H1 (cell line): Measurements from ENCODE around the gene KCNQ2. TPM values are rescaled to one million over a fixed set of nuclear protein-coding genes. Genes with fewer than 3 reads are reported as not detected.

Experiments used
- CTCF ChIA-PET: fragments of 300-600 bp; sonication (Branson Sonifier 250); formaldehyde crosslinking; loops from one replicate; lab custom pipeline; 2021; ENCODE audit not compliant: partially characterized antibody; lab: Charles Lee
- POLR2A ChIA-PET: fragments of 300-600 bp; sonication (Branson Sonifier 250); formaldehyde crosslinking; loops from one replicate; lab custom pipeline; 2021; ENCODE audit warnings: inconsistent platforms; ENCODE audit not compliant: partially characterized antibody; lab: Charles Lee
- DNase-seq, 2 experiments: peaks; one replicate each; pipeline versions ENCODE4 v3.0.0 to v3.0.0-alpha.2; 2010 to 2022; ENCODE audit warnings: low spot score in 2 of 2, low read depth in 1 of 2, mixed read lengths in 1 of 2
- FAIRE-seq: peaks from 2 replicates; lab custom pipeline; 2011; peaks lifted over from hg19 to GRCh38; lab: Jason Lieb, UNC
- H2AFZ ChIP-seq: 2 replicates; pipeline ENCODE4 v1.8.1; 2012; ENCODE audit warnings: low read length, inconsistent platforms
- H2AK5ac ChIP-seq: 2 replicates; pipeline ENCODE4 v1.6.1; 2013; ENCODE audit warnings: low read depth, low read length
- H2BK120ac ChIP-seq: replicated peaks from 2 replicates; pipeline ENCODE3; 2013; ENCODE audit warnings: low read depth, low read length, inconsistent platforms
- H2BK12ac ChIP-seq: 2 replicates; pipeline ENCODE4 v1.6.1; 2013; ENCODE audit warnings: low read depth, low read length
- H2BK15ac ChIP-seq: 2 replicates; pipeline ENCODE4 v1.6.1; 2013; ENCODE audit warnings: low read length
- H2BK20ac ChIP-seq: 2 replicates; pipeline ENCODE4 v1.6.1; 2013; ENCODE audit warnings: low read length
- H2BK5ac ChIP-seq: 2 replicates; pipeline ENCODE4 v1.6.1; 2013; ENCODE audit warnings: low read depth, low read length
- H3K14ac ChIP-seq: 2 replicates; pipeline ENCODE4 v1.6.1; 2013; ENCODE audit warnings: inconsistent platforms; ENCODE audit not compliant: insufficient read length
- H3K18ac ChIP-seq: 2 replicates; pipeline ENCODE4 v1.6.1; 2013; ENCODE audit warnings: low read length; ENCODE audit errors: extremely low read depth
- H3K23ac ChIP-seq: 2 replicates; pipeline ENCODE4 v1.6.1; 2013; ENCODE audit warnings: inconsistent platforms; ENCODE audit not compliant: insufficient read length
- H3K23me2 ChIP-seq: 2 replicates; pipeline ENCODE4 v1.6.1; 2013; ENCODE audit warnings: low read depth, low read length
- H3K27ac ChIP-seq: 2 replicates; pipeline ENCODE4 v1.6.1; 2011; ENCODE audit warnings: low read depth, low read length, inconsistent platforms
- H3K27me3 ChIP-seq, 4 experiments: replicated peaks in 1 of 4; 1 replicate in 1 of 4; 2 replicates in 3 of 4; pipeline versions ENCODE4 v1.6.1 to v1.8.1; 2011 to 2013; ENCODE audit warnings: low read length in 3 of 4, mild to moderate bottlenecking in 3 of 4, inconsistent platforms in 2 of 4, mixed read lengths in 2 of 4, moderate library complexity in 1 of 4; ENCODE audit not compliant: control insufficient read depth in 3 of 4, insufficient read depth in 3 of 4; ENCODE audit errors: extremely low read depth in 1 of 4
- H3K36me3 ChIP-seq, 4 experiments: 2 replicates each; pipeline versions ENCODE4 v1.6.1 to v1.8.1; 2011 to 2013; ENCODE audit warnings: mild to moderate bottlenecking in 4 of 4, low read length in 3 of 4, moderate library complexity in 2 of 4, control low read depth in 1 of 4, inconsistent platforms in 1 of 4; ENCODE audit not compliant: insufficient read depth in 4 of 4, control insufficient read depth in 2 of 4
- H3K4ac ChIP-seq: replicated peaks from 2 replicates; pipeline ENCODE3; 2013; ENCODE audit warnings: low read length, low read depth, mixed read lengths, inconsistent platforms; ENCODE audit not compliant: insufficient read length
- H3K4me1 ChIP-seq, 4 experiments: replicated peaks in 1 of 4; 1 replicate in 1 of 4; 2 replicates in 3 of 4; pipeline versions ENCODE4 v1.6.1 to v1.8.1; 2011 to 2013; ENCODE audit warnings: low read length in 3 of 4, inconsistent platforms in 2 of 4, mixed read lengths in 1 of 4; ENCODE audit not compliant: insufficient read depth in 4 of 4, control insufficient read depth in 3 of 4
- H3K4me2 ChIP-seq, 2 experiments: 2 replicates each; pipeline versions ENCODE4 v1.6.1 to v1.8.1; 2011 to 2013; ENCODE audit warnings: low read depth in 2 of 2, low read length in 2 of 2, control low read depth in 1 of 2, inconsistent platforms in 1 of 2, mild to moderate bottlenecking in 1 of 2; ENCODE audit not compliant: insufficient read depth in 1 of 2
- H3K4me3 ChIP-seq, 4 experiments: fragments of 200-600, 300-600 bp in 1 of 4; sonication (generic), shearing (Covaris generic), sonication (Bioruptor Twin) in 1 of 4; 2 replicates each; pipeline versions ENCODE4 v1.5.1 to v1.8.1; 2011 to 2016; ENCODE audit warnings: low read length in 4 of 4, low read depth in 3 of 4, control low read depth in 2 of 4, inconsistent platforms in 2 of 4, mild to moderate bottlenecking in 2 of 4, mixed read lengths in 1 of 4, moderate library complexity in 1 of 4; ENCODE audit not compliant: insufficient read depth in 2 of 4; ENCODE audit errors: extremely low read depth in 1 of 4
- H3K56ac ChIP-seq: replicated peaks from 2 replicates; pipeline ENCODE3; 2013; ENCODE audit warnings: low read depth, mild to moderate bottlenecking, mixed read lengths, low read length, inconsistent platforms; ENCODE audit not compliant: insufficient read length
- H3K79me1 ChIP-seq: 2 replicates; pipeline ENCODE4 v1.6.1; 2013; ENCODE audit warnings: low read depth, low read length, control low read depth
- H3K79me2 ChIP-seq, 2 experiments: 2 replicates each; pipeline versions ENCODE4 v1.6.1 to v1.8.1; 2012 to 2013; ENCODE audit warnings: low read length in 2 of 2, mild to moderate bottlenecking in 2 of 2, inconsistent platforms in 1 of 2; ENCODE audit not compliant: insufficient read depth in 2 of 2, control insufficient read depth in 1 of 2
- H3K9ac ChIP-seq, 4 experiments: replicated peaks in 1 of 4; 1 replicate in 1 of 4; 2 replicates in 3 of 4; pipeline versions ENCODE4 v1.6.1 to v1.8.1; 2011 to 2013; ENCODE audit warnings: low read depth in 3 of 4, low read length in 3 of 4, control low read depth in 2 of 4, mild to moderate bottlenecking in 2 of 4, moderate library complexity in 2 of 4, inconsistent platforms in 1 of 4; ENCODE audit errors: extremely low read depth in 1 of 4
- H3K9me3 ChIP-seq, 2 experiments: 2 replicates each; pipeline versions ENCODE4 v1.6.1 to v1.8.1; 2012 to 2013; ENCODE audit warnings: mild to moderate bottlenecking in 2 of 2, moderate library complexity in 2 of 2, control low read depth in 1 of 2, inconsistent platforms in 1 of 2, low read depth in 1 of 2, low read length in 1 of 2, mixed read lengths in 1 of 2; ENCODE audit not compliant: insufficient read depth in 2 of 2
- H4K20me1 ChIP-seq, 2 experiments: replicated peaks in 1 of 2; 2 replicates each; pipeline versions ENCODE3 to v1.8.1; 2011 to 2013; ENCODE audit warnings: inconsistent platforms in 2 of 2, low read length in 2 of 2, mild to moderate bottlenecking in 1 of 2; ENCODE audit not compliant: insufficient read depth in 2 of 2, control insufficient read depth in 1 of 2
- H4K5ac ChIP-seq: 2 replicates; pipeline ENCODE4 v1.6.1; 2013; ENCODE audit warnings: low read length, low read depth, mixed read lengths, inconsistent platforms; ENCODE audit not compliant: insufficient read length
- H4K8ac ChIP-seq: 2 replicates; pipeline ENCODE4 v1.8.0; 2013; ENCODE audit warnings: mild to moderate bottlenecking, moderate library complexity, low read length, inconsistent platforms; ENCODE audit not compliant: insufficient read depth; ENCODE audit errors: extremely low read depth
- H4K91ac ChIP-seq: replicated peaks from 2 replicates; pipeline ENCODE3; 2013; ENCODE audit warnings: low read length, mixed read lengths, inconsistent platforms; ENCODE audit not compliant: insufficient read length
- BACH1 ChIP-seq: IDR thresholded peaks from 2 replicates; pipeline ENCODE4 v1.6.1; 2012; ENCODE audit warnings: low read length, improper control_type of control experiment
- BRCA1 ChIP-seq: IDR thresholded peaks from 2 replicates; pipeline ENCODE4 v1.6.1; 2012; ENCODE audit warnings: low read depth, low read length, improper control_type of control experiment
- CEBPB ChIP-seq: IDR thresholded peaks from 2 replicates; pipeline ENCODE4 v1.6.1; 2012; ENCODE audit warnings: low read depth, low read length
- CREB1 ChIP-seq: IDR thresholded peaks from 2 replicates; pipeline ENCODE4 v1.6.1; 2012; ENCODE audit warnings: inconsistent platforms
- CTBP2 ChIP-seq: IDR thresholded peaks from 2 replicates; pipeline ENCODE4 v1.7.0; 2011; ENCODE audit warnings: borderline replicate concordance, mild to moderate bottlenecking, moderate library complexity, mixed read lengths, low read length; ENCODE audit not compliant: insufficient read depth, insufficient read length
- EZH2 ChIP-seq: fragments of 200-600 bp; sonication (generic); IDR thresholded peaks from 2 replicates; pipeline ENCODE4 v1.7.1; 2012; ENCODE audit warnings: low read depth, mild to moderate bottlenecking, moderate library complexity, low read length, inconsistent platforms; ENCODE audit not compliant: severe bottlenecking
- HDAC6 ChIP-seq: IDR thresholded peaks from one replicate; pipeline ENCODE4 v1.7.1; 2012; ENCODE audit warnings: low read depth, mild to moderate bottlenecking, inconsistent platforms, low read length, moderate library complexity
- POLR2A ChIP-seq, 2 experiments: IDR thresholded peaks; 1 replicate in 1 of 2; 2 replicates in 1 of 2; pipeline ENCODE4 v1.6.1; 2011; ENCODE audit warnings: low read depth in 2 of 2, low read length in 2 of 2, mild to moderate bottlenecking in 2 of 2; ENCODE audit errors: control extremely low read depth in 1 of 2
- POU5F1 ChIP-seq: IDR thresholded peaks from 2 replicates; pipeline ENCODE4 v1.6.1; 2011; ENCODE audit warnings: low read depth, mild to moderate bottlenecking, low read length, moderate library complexity
- SP4 ChIP-seq: IDR thresholded peaks from 2 replicates; pipeline ENCODE4 v1.6.1; 2012; ENCODE audit warnings: low read length, inconsistent platforms
- SUZ12 ChIP-seq: fragments of 200-600 bp; sonication (generic); IDR thresholded peaks from 2 replicates; pipeline ENCODE4 v1.6.1; 2012; ENCODE audit warnings: mild to moderate bottlenecking, inconsistent platforms, low read length, moderate library complexity, mixed read lengths
- TAF1 ChIP-seq: IDR thresholded peaks from 2 replicates; pipeline ENCODE4 v1.6.1; 2011; ENCODE audit warnings: mild to moderate bottlenecking, low read depth, low read length
- WGBS, 2 experiments: shearing (Covaris generic) in 1 of 2; methylation state at CpG; one replicate each; pipeline versions ENCODE4 v1.1.6 to v1.1.7; 2013 to 2015; ENCODE audit warnings: low lambda C conversion rate in 2 of 2, mixed read lengths in 2 of 2, inconsistent platforms in 1 of 2, low coverage in 1 of 2, missing lambda C conversion rate in 1 of 2; ENCODE audit not compliant: insufficient replicate concordance in 2 of 2, insufficient coverage in 1 of 2, insufficient read length in 1 of 2; ENCODE audit errors: extremely low coverage in 1 of 2, missing lambda C conversion rate in 1 of 2; 5-methylcytosine and 5-hydroxymethylcytosine counted together
- polyA plus RNA-seq, 7 experiments: library from polyadenylated mRNA; depleted of rRNA in 3 of 7; stranded (reverse) in 5 of 7; unstranded in 2 of 7; fragments of >200 nt in 5 of 7; fragments of 200-250 nt in 2 of 7; gene quantifications; 1 replicate in 5 of 7; 2 replicates in 1 of 7; 4 replicates in 1 of 7; pipeline versions ENCODE4 v1.2.1 to v1.2.3, GENCODE V29; 2011 to 2013; ENCODE audit warnings: missing spikeins in 2 of 7, mixed read lengths in 2 of 7
- total RNA-seq: library from RNA; stranded (reverse); fragmentation: NEBNext Ultra II Directional; extraction: Animal tissue kit (Norgen Biotek cat#: 25700); gene quantifications from 2 replicates; pipeline ENCODE4 v1.2.1, GENCODE V29; 2021
- TF ChIP-seq, protein P1 (sequence below): IDR thresholded peaks from 2 replicates; pipeline ENCODE4 v1.6.1; 2011; ENCODE audit warnings: low read depth, mild to moderate bottlenecking, low read length; ENCODE audit not compliant: insufficient read depth

KCNQ2 gene
- total and polyA plus RNA-seq, 2 of the 8 experiments (the other 6 are each of a cell fraction or from before 2014, with no cell fraction given): 82.6 to 243 TPM

DNA sequence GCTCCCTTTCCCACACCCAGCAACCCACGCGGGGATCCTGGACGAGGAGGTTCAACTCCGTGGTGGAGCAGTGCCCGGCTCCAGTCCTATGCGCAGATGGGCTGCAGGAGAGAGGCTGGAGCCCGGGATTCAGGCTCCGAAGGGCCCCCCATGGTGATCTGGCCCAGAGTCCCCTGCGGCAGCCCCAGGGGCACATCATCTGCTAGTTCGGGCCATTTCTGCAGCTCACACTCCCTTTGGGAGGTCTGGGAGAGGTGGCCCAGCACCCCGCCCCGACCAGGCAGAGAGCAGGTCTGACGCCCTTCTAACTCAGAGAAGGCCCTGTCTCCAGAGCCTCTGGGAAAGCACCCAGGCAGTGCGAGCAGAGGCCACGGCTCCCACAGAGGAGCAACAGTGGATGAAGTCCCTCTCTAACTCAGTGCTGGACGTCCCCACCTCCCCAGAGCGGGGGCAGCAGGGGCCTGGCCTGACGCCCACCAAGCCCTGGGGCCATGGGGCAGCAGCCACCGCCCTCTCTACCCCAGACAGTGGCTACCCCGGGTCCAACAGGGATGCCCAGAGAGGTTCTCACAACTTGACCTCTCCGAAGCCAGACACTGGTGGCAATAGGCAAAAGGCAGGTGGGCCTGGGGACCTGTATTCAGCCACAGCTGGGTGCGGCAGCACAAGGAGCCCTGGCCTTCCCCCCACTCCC lies 3.3 kb downstream of the KCNQ2 start:
- H3K9me3 ChIP-seq: no peaks in the 10 kb centered on the region
- no peak for TF ChIP-seq TAF1
- TF ChIP-seq SUZ12: no peak
- TF ChIP-seq EZH2: no peak
- TF ChIP-seq CTBP2: no peak
- no peak for TF ChIP-seq CEBPB
- TF ChIP-seq, protein P1, sequence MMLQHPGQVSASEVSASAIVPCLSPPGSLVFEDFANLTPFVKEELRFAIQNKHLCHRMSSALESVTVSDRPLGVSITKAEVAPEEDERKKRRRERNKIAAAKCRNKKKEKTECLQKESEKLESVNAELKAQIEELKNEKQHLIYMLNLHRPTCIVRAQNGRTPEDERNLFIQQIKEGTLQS: no peak
- TF ChIP-seq SP4: no peak
- no peak for TF ChIP-seq CREB1
- TF ChIP-seq HDAC6: no peak
- no peak for TF ChIP-seq BRCA1
- no peak for TF ChIP-seq BACH1
- no peak for TF ChIP-seq POLR2A (IDR thresholded peaks at IDR 0.05; ENCODE audit: control extremely low read depth in 1 of 2, low read depth in 2 of 2, low read length in 2 of 2)
- TF ChIP-seq POU5F1: no peak

More for the DNA sequence above, 3.3 kb downstream of the KCNQ2 start:
- no peak overlapping the region for H3K14ac ChIP-seq
- no peak overlapping the region for H2AFZ ChIP-seq
- H2BK5ac ChIP-seq: no peak overlapping the region
- H3K4me1 ChIP-seq: peaks cover 0 to 21% (median 13%) of the 10 kb centered on the region in 4 experiments; a peak in 6 of 7 replicates
- no peak overlapping the region for H2BK15ac ChIP-seq
- H3K23me2 ChIP-seq: peaks cover 6% of the 10 kb centered on the region; the same call in 1 of the 2 replicates
- no peak overlapping the region for H3K9ac ChIP-seq
- H2BK120ac ChIP-seq: no peak overlapping the region
- no peak overlapping the region for H2AK5ac ChIP-seq
- no peak overlapping the region for H3K18ac ChIP-seq
- H4K5ac ChIP-seq: no peak overlapping the region
- H4K20me1 ChIP-seq: peaks cover 9 to 29% of the 10 kb centered on the region in 2 experiments
- H4K8ac ChIP-seq: 0 out of 2 replicates have a peak overlapping the region, but pooled peaks have one; percentile 3
- FAIRE-seq (no peak), DNase-seq (no peak)
- no peak overlapping the region for H3K56ac ChIP-seq
- H3K79me2 ChIP-seq: peaks cover 15 to 69% of the 10 kb centered on the region in 2 experiments; a peak in 3 of 4 replicates
- no peak overlapping the region for H3K23ac ChIP-seq
- WGBS, 2 experiments: 81% methylated on average over 22 of the region's 22 CpGs; no CpG with 5 or more reads in 1 of the 2 experiments
- peaks cover 29% of the 10 kb centered on the region for H3K79me1 ChIP-seq
- H3K4me2 ChIP-seq: no peak overlapping the region; a peak in 1 of 4 replicates
- POLR2A ChIA-PET: interaction anchor here (0.6 to 2.3 kb wide), 3 partner anchors 22 to 254 kb away, joined by 3 to 9 read pairs (median 4); no protein-coding TSS in a partner anchor
- CTCF ChIA-PET: interaction anchor here (0.7 to 3.5 kb wide), 8 partner anchors 9 to 88 kb away, joined by 3 to 12 read pairs (median 5); partner anchors contain the start of gene PTK6
- no peaks in the 10 kb centered on the region for H3K36me3 ChIP-seq
- H3K4me3 ChIP-seq: no peak overlapping the region
- no peak overlapping the region for H4K91ac ChIP-seq
- no peak overlapping the region; the same call in 1 of the 2 replicates for H3K27ac ChIP-seq
- H2BK12ac ChIP-seq: 0 out of 2 replicates have a peak overlapping the region, but pooled peaks have one; percentile 9
- H2BK20ac ChIP-seq: no peak overlapping the region
- H3K4ac ChIP-seq: no peak overlapping the region
- H3K27me3 ChIP-seq: peaks cover 0 to 6% (median 1%) of the 10 kb centered on the region in 4 experiments; a peak in 4 of 7 replicates
